Measurements from ENCODE around the gene ATOSA.

Gene ATOSA

GRCh38 chr15:52658955-52659354 is 20.2 kb downstream of the ATOSA start:
- H3K4me1 Mint-ChIP-seq = peaks cover 11% of the 10 kb centered on the region
- TF ChIP-seq CTCF (IDR thresholded peaks at IDR 0.05) = no peak
- H3K9me3 Mint-ChIP-seq = no peaks in the 10 kb centered on the region
- peaks cover 39% of the 10 kb centered on the region for H3K36me3 Mint-ChIP-seq (ENCODE audit: low read depth)
- no peaks in the 10 kb centered on the region for H3K27me3 Mint-ChIP-seq (ENCODE audit: low read depth, poor library complexity)
- DNase-seq = no peak
- no peak overlapping the region for H3K4me3 Mint-ChIP-seq
- H3K27ac Mint-ChIP-seq = no peak overlapping the region

GRCh38 chr15:52657338-52657737 is 21.9 kb downstream of the ATOSA start:
- H3K27ac Mint-ChIP-seq = no peak overlapping the region

GRCh38 chr15:52656412-52656811 is 22.8 kb downstream of the ATOSA start:
- Mint-ChIP-seq H3K27ac (no peak overlapping the region), H3K9me3 (no peaks in the 10 kb centered on the region), H3K27me3 (ENCODE audit: low read depth, poor library complexity) (no peaks in the 10 kb centered on the region), H3K4me1 (peaks cover 32% of the 10 kb centered on the region), H3K36me3 (ENCODE audit: low read depth) (peaks cover 21% of the 10 kb centered on the region), H3K4me3 (no peak overlapping the region)
- no peak for TF ChIP-seq CTCF (IDR thresholded peaks at IDR 0.05)
- no peak for DNase-seq

More at GRCh38 chr15:52657338-52657737, 21.9 kb downstream of the ATOSA start:
- no peak overlapping the region for H3K4me3 Mint-ChIP-seq
- no peaks in the 10 kb centered on the region for H3K9me3 Mint-ChIP-seq
- H3K36me3 Mint-ChIP-seq (ENCODE audit: low read depth) = peaks cover 29% of the 10 kb centered on the region
- H3K4me1 Mint-ChIP-seq = peaks cover 23% of the 10 kb centered on the region
- DNase-seq = no peak
- TF ChIP-seq CTCF (IDR thresholded peaks at IDR 0.05) = no peak
- H3K27me3 Mint-ChIP-seq (ENCODE audit: low read depth, poor library complexity) = no peaks in the 10 kb centered on the region

GRCh38 chr15:52653431-52653964 is 25.7 kb downstream of the ATOSA start:
- peak overlapping the region; percentile 92 for H3K27ac Mint-ChIP-seq
- no peak for DNase-seq
- H3K9me3 Mint-ChIP-seq = no peaks in the 10 kb centered on the region
- no peak for TF ChIP-seq CTCF (IDR thresholded peaks at IDR 0.05)
- peaks cover 10% of the 10 kb centered on the region for H3K36me3 Mint-ChIP-seq (ENCODE audit: low read depth)
- peaks cover 43% of the 10 kb centered on the region for H3K4me1 Mint-ChIP-seq
- H3K27me3 Mint-ChIP-seq (ENCODE audit: low read depth, poor library complexity) = no peaks in the 10 kb centered on the region
- H3K4me3 Mint-ChIP-seq = no peak overlapping the region

GRCh38 chr15:52652984-52653383 is 26.2 kb downstream of the ATOSA start:
- no peak for TF ChIP-seq CTCF (IDR thresholded peaks at IDR 0.05)
- peak overlapping the region; percentile 92 for H3K27ac Mint-ChIP-seq
- H3K4me1 Mint-ChIP-seq = peaks cover 43% of the 10 kb centered on the region
- H3K9me3 Mint-ChIP-seq = no peaks in the 10 kb centered on the region
- H3K4me3 Mint-ChIP-seq = peak overlapping the region; percentile 30
- no peak for DNase-seq
- peaks cover 5% of the 10 kb centered on the region for H3K36me3 Mint-ChIP-seq (ENCODE audit: low read depth)
- no peaks in the 10 kb centered on the region for H3K27me3 Mint-ChIP-seq (ENCODE audit: low read depth, poor library complexity)

- Mint-ChIP-seq H3K4me3 (peak overlapping the region; percentile 83), H3K27ac (peak overlapping the region; percentile 92), H3K27me3 (ENCODE audit: low read depth, poor library complexity) (no peaks in the 10 kb centered on the region), H3K9me3 (no peaks in the 10 kb centered on the region), H3K4me1 (peaks cover 43% of the 10 kb centered on the region), H3K36me3 (ENCODE audit: low read depth) (peaks cover 10% of the 10 kb centered on the region)
- TF ChIP-seq CTCF (IDR thresholded peaks at IDR 0.05) = no peak
- no peak for DNase-seq
Observed at GRCh38 chr15:52652286-52652685, 26.9 kb downstream of the ATOSA start.

All from nephron progenitor cell (in vitro differentiated cells).